GM12892 (cell line): Measurements from ENCODE around the gene LNX2.

Experiments used
- POLR2A ChIP-seq: IDR thresholded peaks from 2 replicates; pipeline ENCODE4 v1.6.1; 2011; ENCODE audit warnings: low read depth, low read length, control low read depth
- POLR2AphosphoS5 ChIP-seq: IDR thresholded peaks from 2 replicates; pipeline ENCODE4 v1.6.1; 2011; ENCODE audit warnings: low read depth, low read length, control low read depth
- TAF1 ChIP-seq: IDR thresholded peaks from 2 replicates; pipeline ENCODE4 v1.6.1; 2011; ENCODE audit warnings: low read depth, mild to moderate bottlenecking, control low read depth, low read length, borderline replicate concordance

DNA sequence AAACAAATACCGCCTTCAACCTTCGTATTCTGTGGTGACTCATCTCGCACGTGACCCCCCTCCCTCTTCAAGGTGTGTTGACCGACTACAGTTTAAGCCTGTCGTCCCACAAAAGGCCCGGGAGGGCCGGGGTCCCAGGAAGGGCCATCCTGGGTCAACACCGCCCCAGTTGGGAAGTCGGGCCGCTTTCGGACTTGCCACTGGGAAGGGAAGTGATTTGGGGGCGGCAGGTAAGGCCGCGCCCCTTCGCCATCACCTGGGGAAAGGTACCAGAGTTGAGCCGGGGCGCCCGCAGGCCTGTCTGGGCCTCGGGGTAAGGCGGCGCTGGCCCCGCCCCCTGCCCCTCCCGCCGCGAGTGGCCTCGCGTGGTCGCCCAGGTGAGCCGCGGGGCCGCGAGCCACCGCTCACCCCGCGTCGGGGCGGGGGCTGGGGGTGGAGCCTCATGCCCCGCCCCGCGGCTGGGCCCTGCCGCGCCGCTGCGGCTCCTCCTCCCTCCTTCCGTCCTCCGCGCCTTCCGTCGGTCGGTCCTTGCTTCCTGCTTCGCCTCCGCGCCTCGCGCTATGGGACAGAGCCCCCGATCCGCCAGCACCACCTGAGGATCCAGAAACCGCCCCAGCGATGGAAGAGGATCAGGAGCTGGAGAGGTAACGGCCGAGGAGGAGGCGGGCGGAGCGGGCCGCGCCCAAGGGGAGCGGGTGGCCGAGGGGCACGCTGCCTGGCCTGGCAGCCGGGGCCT is 1.2 kb upstream of the LNX2 start, which contains the start of gene POLR1D:
- no peak for TF ChIP-seq TAF1
- TF ChIP-seq POLR2A: peak; percentile 87
- peak; percentile 82 for TF ChIP-seq POLR2AphosphoS5
